Keratinocyte (primary cell): ENCODE results near the gene HCK. TPM values are rescaled to one million over a fixed set of nuclear protein-coding genes. Genes with fewer than 3 reads are reported as not detected.

Source experiments
- DNase-seq: peaks from one replicate; pipeline ENCODE4 v3.0.0-alpha.2; 2011; ENCODE audit warnings: low read depth, missing footprints, low spot score
- FAIRE-seq: peaks from 2 replicates; lab custom pipeline; 2011; peaks lifted over from hg19 to GRCh38; lab: Jason Lieb, UNC
- H2AFZ ChIP-seq: 2 replicates; pipeline ENCODE4 v1.6.0; 2012; ENCODE audit warnings: low read length, control low read depth, inconsistent platforms; ENCODE audit not compliant: control insufficient read depth
- H3K27ac ChIP-seq: 2 replicates; pipeline ENCODE4 v1.5.1; 2011; ENCODE audit warnings: low read length; ENCODE audit not compliant: control insufficient read depth, insufficient read depth
- H3K27me3 ChIP-seq: 3 replicates; pipeline ENCODE4 v1.6.0; 2011; ENCODE audit warnings: low read length; ENCODE audit not compliant: control insufficient read depth, insufficient read depth; ENCODE audit errors: extremely low read depth
- H3K36me3 ChIP-seq, 2 experiments: 2 replicates in 1 of 2; 3 replicates in 1 of 2; pipeline ENCODE4 v1.5.1; 2011; ENCODE audit warnings: low read length in 2 of 2, mild to moderate bottlenecking in 1 of 2; ENCODE audit not compliant: control insufficient read depth in 2 of 2, insufficient read depth in 2 of 2; ENCODE audit errors: extremely low read depth in 1 of 2
- H3K4me1 ChIP-seq: 3 replicates; pipeline ENCODE4 v1.5.1; 2011; ENCODE audit warnings: low read length; ENCODE audit not compliant: control insufficient read depth, insufficient read depth; ENCODE audit errors: extremely low read depth
- H3K4me2 ChIP-seq: 3 replicates; pipeline ENCODE4 v1.6.0; 2011; ENCODE audit warnings: low read depth, low read length; ENCODE audit not compliant: control insufficient read depth, insufficient read depth; ENCODE audit errors: extremely low read depth
- H3K4me3 ChIP-seq, 3 experiments: fragments of 200-600 bp in 1 of 3; sonication (generic) in 1 of 3; 2 replicates in 2 of 3; 3 replicates in 1 of 3; pipeline ENCODE4 v1.5.1; 2011 to 2016; ENCODE audit warnings: low read length in 3 of 3, mild to moderate bottlenecking in 3 of 3, control low read depth in 2 of 3, inconsistent platforms in 1 of 3, low read depth in 1 of 3, mixed read lengths in 1 of 3, mixed run types in 1 of 3, moderate library complexity in 1 of 3; ENCODE audit not compliant: control insufficient read depth in 2 of 3, insufficient read depth in 2 of 3; ENCODE audit errors: extremely low read depth in 1 of 3
- H3K79me2 ChIP-seq: 2 replicates; pipeline ENCODE4 v1.6.0; 2012; ENCODE audit warnings: low read length; ENCODE audit not compliant: control insufficient read depth, insufficient read depth
- H3K9ac ChIP-seq: 3 replicates; pipeline ENCODE4 v1.6.0; 2011; ENCODE audit warnings: low read length; ENCODE audit not compliant: control insufficient read depth, insufficient read depth; ENCODE audit errors: extremely low read depth
- H3K9me1 ChIP-seq: 3 replicates; pipeline ENCODE4 v1.6.0; 2011; ENCODE audit warnings: low read length; ENCODE audit not compliant: control insufficient read depth, insufficient read depth; ENCODE audit errors: extremely low read depth
- H3K9me3 ChIP-seq: 2 replicates; pipeline ENCODE4 v1.5.1; 2012; ENCODE audit warnings: low read depth, low read length; ENCODE audit not compliant: control insufficient read depth
- H4K20me1 ChIP-seq: 3 replicates; pipeline ENCODE4 v1.6.0; 2011; ENCODE audit warnings: low read length; ENCODE audit not compliant: control insufficient read depth, insufficient read depth; ENCODE audit errors: extremely low read depth
- CTCF ChIP-seq, 3 experiments: IDR thresholded peaks in 1 of 3; conservative IDR thresholded peaks in 1 of 3; optimal IDR thresholded peaks in 1 of 3; 2 replicates in 2 of 3; 3 replicates in 1 of 3; pipeline versions ENCODE3 to v1.5.1; 2011; ENCODE audit warnings: low read length in 3 of 3, mild to moderate bottlenecking in 3 of 3, moderate library complexity in 2 of 3, control low read depth in 1 of 3, inconsistent platforms in 1 of 3; ENCODE audit not compliant: insufficient read depth in 2 of 3; ENCODE audit errors: extremely low read depth in 1 of 3
- EZH2 ChIP-seq: IDR thresholded peaks from one replicate; pipeline ENCODE4 v1.6.1; 2012; ENCODE audit warnings: inconsistent platforms, mild to moderate bottlenecking, low read length, moderate library complexity
- dilution Hi-C: fragments of 300-500 bp; cut with MboI; formaldehyde crosslinking; loops from one replicate; pipeline ENCODE4 v1.7.0; 2020; ENCODE audit warnings: low sequenced_read_pairs; ENCODE audit not compliant: extremely low pct_ligation_motif_present
- polyA plus RNA-seq, 5 experiments: library from polyadenylated mRNA; depleted of rRNA in 3 of 5; stranded (reverse) in 3 of 5; stranded (forward) in 1 of 5; unstranded in 1 of 5; fragments of >200 nt; gene quantifications; 1 replicate in 1 of 5; 2 replicates in 3 of 5; 3 replicates in 1 of 5; pipeline versions ENCODE4 v1.2.1 to v1.2.3, GENCODE V29; 2011 to 2012; ENCODE audit warnings: missing spikeins in 2 of 5, low read depth in 1 of 5, low replicate concordance in 1 of 5

HCK gene
- polyA plus RNA-seq, 1 donor (not counting 4 experiments of a cell fraction or from before 2014, with no cell fraction given) = not detected

- no peaks in the 10 kb centered on the region for H3K27me3 ChIP-seq
- peaks cover 9 to 19% of the 10 kb centered on the region in 2 experiments for H3K36me3 ChIP-seq
- FAIRE-seq = no peak
- dilution Hi-C loops = no loop called here
- no peak for TF ChIP-seq CTCF (optimal IDR thresholded peaks at IDR 0.05 in 1 of 3, IDR thresholded peaks at IDR 0.05 in 1 of 3, conservative IDR thresholded peaks at IDR 0.05 in 1 of 3; ENCODE audit: extremely low read depth in 1 of 3, insufficient read depth in 2 of 3, low read length in 3 of 3)
- TF ChIP-seq EZH2 = no peak
- no peak overlapping the region for H3K9ac ChIP-seq
- peaks cover 7% of the 10 kb centered on the region for H4K20me1 ChIP-seq
- H3K79me2 ChIP-seq = peaks cover 34% of the 10 kb centered on the region
- H3K9me1 ChIP-seq = no peaks in the 10 kb centered on the region
- H3K9me3 ChIP-seq = no peaks in the 10 kb centered on the region
- DNase-seq = no peak
- no peak overlapping the region for H3K4me3 ChIP-seq
- H2AFZ ChIP-seq = no peak overlapping the region
- H3K27ac ChIP-seq = no peak overlapping the region
- H3K4me2 ChIP-seq = no peak overlapping the region
- no peaks in the 10 kb centered on the region for H3K4me1 ChIP-seq
Observed at GRCh38 chr20:32132911-32133549, 81.0 kb downstream of the HCK start.

GRCh38 chr20:32134026-32134425, 82.0 kb downstream of the HCK start:
- FAIRE-seq (no peak), DNase-seq (no peak)
- Histone ChIP-seq H3K27ac (no peak overlapping the region), H3K4me2 (no peak overlapping the region), H3K9me3 (no peaks in the 10 kb centered on the region), H3K4me1 (no peaks in the 10 kb centered on the region), H3K9ac (no peak overlapping the region), H3K4me3 (no peak overlapping the region), H3K27me3 (no peaks in the 10 kb centered on the region), H3K36me3 (peaks cover 5 to 21% of the 10 kb centered on the region in 2 experiments), H2AFZ (no peak overlapping the region), H4K20me1 (peaks cover 4% of the 10 kb centered on the region), H3K79me2 (peaks cover 27% of the 10 kb centered on the region), H3K9me1 (no peaks in the 10 kb centered on the region)
- dilution Hi-C loops = no loop called here
- TF ChIP-seq CTCF (optimal IDR thresholded peaks at IDR 0.05 in 1 of 3, IDR thresholded peaks at IDR 0.05 in 1 of 3, conservative IDR thresholded peaks at IDR 0.05 in 1 of 3; ENCODE audit: extremely low read depth in 1 of 3, insufficient read depth in 2 of 3, low read length in 3 of 3) = no peak
- TF ChIP-seq EZH2 = no peak
